Astrocyte of the spinal cord (primary cell): Measurements from ENCODE around the gene HSD17B14.
"Not testable (repeated sequence)": the region's sequence is repeated elsewhere in the genome, so short reads cannot be mapped to it uniquely, and the experiment has no call there.

ENCODE experiments used
- DNase-seq: peaks from one replicate; pipeline ENCODE4 v3.0.0; 2011; ENCODE audit warnings: low read depth, low spot score
- H3K4me3 ChIP-seq: 2 replicates; pipeline ENCODE4 v1.5.1; 2011; ENCODE audit warnings: low read depth, mild to moderate bottlenecking, low read length, moderate library complexity
- CTCF ChIP-seq: IDR thresholded peaks from 2 replicates; pipeline ENCODE4 v1.5.1; 2012; ENCODE audit warnings: low read depth, mild to moderate bottlenecking, low read length, inconsistent platforms
- in situ Hi-C: cut with HindIII; loops from 2 replicates; pipeline ENCODE4 v1.10.0; 2017; ENCODE audit warnings: low sequenced_read_pairs

The HSD17B14 gene

DNA sequence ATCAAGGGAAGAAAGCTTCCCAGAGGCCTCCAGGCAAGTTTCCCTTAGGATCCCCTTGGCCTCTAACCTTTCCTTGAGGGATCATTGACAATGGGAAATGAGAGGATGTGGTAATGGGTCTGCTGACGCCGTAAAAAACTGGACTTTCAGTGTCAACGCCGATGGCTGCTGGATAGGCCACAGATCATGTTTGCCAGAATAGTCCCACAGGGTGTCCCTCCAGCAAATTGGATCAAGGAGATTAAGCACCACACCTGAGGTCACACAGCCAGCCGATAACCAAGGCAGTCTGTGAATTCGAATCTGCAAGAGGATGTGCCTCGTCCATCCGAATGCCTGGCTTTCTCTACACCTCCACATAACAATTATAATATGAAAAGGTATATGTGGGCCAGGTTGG, 43.0 kb downstream of the HSD17B14 start:
- in situ Hi-C loops = no loop called here
- H3K4me3 ChIP-seq = no peak overlapping the region
- no peak for DNase-seq
- no peak for TF ChIP-seq CTCF

DNA sequence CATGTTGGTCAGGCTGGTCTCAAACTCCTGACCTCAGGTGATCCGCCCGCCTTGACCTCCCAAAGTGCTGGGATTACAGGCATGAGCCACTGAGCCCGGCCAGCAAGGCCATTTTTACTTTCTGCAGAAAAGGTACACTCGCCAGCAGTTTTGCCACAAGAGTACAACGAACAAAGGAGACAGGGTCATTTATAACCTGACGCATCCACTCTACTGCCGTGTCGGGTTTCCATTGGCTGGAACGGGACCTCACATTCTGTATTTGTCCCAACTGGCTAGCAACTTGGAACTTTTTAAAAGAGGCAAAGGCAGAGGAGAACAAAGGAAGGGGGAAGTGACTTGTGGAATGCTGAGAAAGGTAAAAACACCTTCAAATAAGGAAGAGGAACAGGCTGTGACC, 49.0 kb downstream of the HSD17B14 start:
- in situ Hi-C loops, DNase-seq, H3K4me3 ChIP-seq: not testable (repeated sequence)

DNA sequence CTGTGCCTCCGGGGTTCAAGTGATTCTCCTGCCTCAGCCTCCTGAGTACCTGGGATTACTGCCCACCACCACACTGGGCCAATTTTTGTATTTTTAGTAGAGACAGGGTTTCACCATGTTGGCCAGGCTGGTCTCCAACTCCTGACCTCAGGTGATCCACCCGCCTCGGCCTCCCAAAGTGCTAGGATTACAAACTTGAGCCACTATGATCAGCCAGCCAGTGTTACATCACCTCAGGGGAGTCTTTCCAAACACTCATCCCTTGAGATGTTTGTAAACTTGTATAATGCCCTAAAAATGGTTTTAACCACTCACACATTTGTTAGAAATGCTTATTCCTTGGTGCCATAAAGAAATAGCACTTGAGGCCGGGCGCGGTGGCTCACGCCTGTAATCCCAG, 49.9 kb downstream of the HSD17B14 start:
- in situ Hi-C loops, DNase-seq, H3K4me3 ChIP-seq: not testable (repeated sequence)

- H3K4me3 ChIP-seq = no peak overlapping the region
- no peak for DNase-seq
- TF ChIP-seq CTCF = no peak
- in situ Hi-C loops = no loop called here
Measured at GRCh38 chr19:48784527-48784926, 51.8 kb downstream of the HSD17B14 start.

GRCh38 chr19:48780631-48781391, 55.5 kb downstream of the HSD17B14 start:
- TF ChIP-seq CTCF = no peak
- DNase-seq = no peak

GRCh38 chr19:48779636-48780035, 56.7 kb downstream of the HSD17B14 start:
- in situ Hi-C loops = no loop called here
- TF ChIP-seq CTCF = no peak
- H3K4me3 ChIP-seq = no peak overlapping the region
- DNase-seq = no peak

More at GRCh38 chr19:48780631-48781391, 55.5 kb downstream of the HSD17B14 start:
- H3K4me3 ChIP-seq = no peak overlapping the region
- in situ Hi-C loops = no loop called here

GRCh38 chr19:48777720-48778119, 58.6 kb downstream of the HSD17B14 start:
- H3K4me3 ChIP-seq = no peak overlapping the region
- no peak for TF ChIP-seq CTCF
- in situ Hi-C loops = no loop called here
- no peak for DNase-seq

- in situ Hi-C loops = no loop called here
- DNase-seq = no peak
- no peak overlapping the region for H3K4me3 ChIP-seq
- TF ChIP-seq CTCF = no peak
Measured at GRCh38 chr19:48777139-48777538, 59.2 kb downstream of the HSD17B14 start.
